HCT116 (cell line): ENCODE results near the gene GGT7. TPM values are rescaled to one million over a fixed set of nuclear protein-coding genes. Genes with fewer than 3 reads are reported as not detected.

ENCODE experiments used
- ATAC-seq: fragments of 200-7000 bp; cut with Tn5 transposase; 2 replicates; pipeline ENCODE4 v1.9.1; 2020; ENCODE audit warnings: mild to moderate bottlenecking, moderate library complexity
- BruUV-seq: library from RNA; stranded (reverse); fragments of 400-500 nt; replicated peaks from 2 replicates; lab custom pipeline; 2021; lab: Mats Ljungman, UMichigan
- CTCF ChIA-PET: fragments of 300-600 bp; sonication (Branson Sonifier 250); formaldehyde crosslinking; loops from one replicate; lab custom pipeline; 2021; ENCODE audit warnings: antibody characterized with exemption; lab: Charles Lee
- POLR2A ChIA-PET: fragments of 300-600, 350-600 bp; sonication (Branson Sonifier 250); formaldehyde crosslinking; loops from one replicate; lab custom pipeline; 2021; ENCODE audit warnings: antibody characterized with exemption; lab: Charles Lee
- RAD21 ChIA-PET, 2 experiments: fragments of 300-600 bp; sonication (Branson Sonifier 250); formaldehyde crosslinking; loops; one replicate each; lab custom pipeline; 2023; ENCODE audit warnings: low total read pairs in 2 of 2; ENCODE audit not compliant: uncharacterized antibody in 2 of 2, unreplicated experiment in 2 of 2, low non-redundant PET in 1 of 2; lab: Charles Lee
- DNase-seq: peaks from one replicate; pipeline ENCODE4 v3.0.0-alpha.2; 2010; ENCODE audit warnings: low read depth, low spot score
- H2AFZ ChIP-seq: fragments of 200-600 bp; shearing (Covaris generic), sonication (generic); 2 replicates; pipeline ENCODE4 v1.6.1; 2017; ENCODE audit warnings: low read depth, mixed run types, mixed read lengths, antibody characterized with exemption, low read length; ENCODE audit not compliant: poor library complexity, severe bottlenecking
- H3K27ac ChIP-seq: 2 replicates; pipeline ENCODE4 v1.5.1; 2012; ENCODE audit warnings: low read depth, low read length
- H3K27me3 ChIP-seq: fragments of 200-600 bp; sonication (generic); 2 replicates; pipeline ENCODE4 v1.6.1; 2016; ENCODE audit warnings: mixed run types, low read length, mixed read lengths; ENCODE audit not compliant: insufficient read depth
- H3K36me3 ChIP-seq, 2 experiments: fragments of 200-500 bp in 1 of 2; fragments of 200-600 bp in 1 of 2; sonication (Bioruptor generic) in 1 of 2; sonication (generic) in 1 of 2; 2 replicates each; pipeline versions ENCODE4 v1.5.1 to v1.6.1; 2014 to 2016; ENCODE audit warnings: low read length in 2 of 2, inconsistent platforms in 1 of 2, mixed read lengths in 1 of 2, mixed run types in 1 of 2; ENCODE audit not compliant: insufficient read depth in 2 of 2, control insufficient read depth in 1 of 2
- H3K4me1 ChIP-seq, 2 experiments: fragments of 200-600 bp in 1 of 2; sonication (generic) in 1 of 2; 2 replicates each; pipeline versions ENCODE4 v1.5.1 to v1.6.1; 2012 to 2017; ENCODE audit warnings: low read length in 2 of 2, inconsistent platforms in 1 of 2, mild to moderate bottlenecking in 1 of 2, mixed read lengths in 1 of 2, mixed run types in 1 of 2, moderate library complexity in 1 of 2; ENCODE audit not compliant: insufficient read depth in 2 of 2, control insufficient read depth in 1 of 2
- H3K4me2 ChIP-seq: fragments of 200-600 bp; sonication (generic); 2 replicates; pipeline ENCODE4 v1.6.1; 2017; ENCODE audit warnings: mixed run types, low read length, mixed read lengths
- H3K4me3 ChIP-seq, 2 experiments: fragments of 200-600 bp in 1 of 2; sonication (generic) in 1 of 2; replicated peaks in 1 of 2; 2 replicates each; pipeline ENCODE4 v1.5.1; 2011 to 2016; ENCODE audit warnings: low read length in 2 of 2, control low read depth in 1 of 2, low read depth in 1 of 2, mild to moderate bottlenecking in 1 of 2, mixed read lengths in 1 of 2, mixed run types in 1 of 2
- H3K79me2 ChIP-seq: fragments of 200-600 bp; sonication (generic); 2 replicates; pipeline ENCODE4 v1.6.1; 2017; ENCODE audit warnings: mild to moderate bottlenecking, mixed run types, low read length, moderate library complexity, mixed read lengths; ENCODE audit not compliant: insufficient read depth
- H3K9ac ChIP-seq: fragments of 200-600 bp; sonication (generic); 2 replicates; pipeline ENCODE4 v1.6.1; 2016; ENCODE audit warnings: low read length, mixed read lengths
- H3K9me2 ChIP-seq: fragments of 200-600 bp; sonication (generic), shearing (Covaris generic); 2 replicates; pipeline ENCODE4 v1.6.1; 2017; ENCODE audit warnings: mixed run types, mild to moderate bottlenecking, moderate library complexity; ENCODE audit not compliant: insufficient read depth
- H3K9me3 ChIP-seq, 2 experiments: fragments of 200-500 bp in 1 of 2; fragments of 200-600 bp in 1 of 2; sonication (Bioruptor generic) in 1 of 2; sonication (generic) in 1 of 2; 2 replicates each; pipeline ENCODE4 v1.6.1; 2014 to 2017; ENCODE audit warnings: low read length in 2 of 2, mixed read lengths in 2 of 2, inconsistent platforms in 1 of 2, low read depth in 1 of 2, mild to moderate bottlenecking in 1 of 2, mixed run types in 1 of 2, moderate library complexity in 1 of 2; ENCODE audit not compliant: control insufficient read depth in 1 of 2, insufficient read depth in 1 of 2
- H4K20me1 ChIP-seq: fragments of 200-600 bp; sonication (generic), shearing (Covaris generic); 2 replicates; pipeline ENCODE4 v1.6.1; 2017; ENCODE audit warnings: mixed run types, mild to moderate bottlenecking, moderate library complexity; ENCODE audit not compliant: insufficient read depth
- ATF3 ChIP-seq: IDR thresholded peaks from 2 replicates; pipeline ENCODE4 v1.6.1; 2012
- CEBPB ChIP-seq: IDR thresholded peaks from 2 replicates; pipeline ENCODE4 v1.6.1; 2012; ENCODE audit warnings: low read depth
- CTCF ChIP-seq, 3 experiments: fragments of 200-600 bp in 1 of 3; sonication (generic) in 1 of 3; IDR thresholded peaks in 2 of 3; conservative IDR thresholded peaks in 1 of 3; 2 replicates each; pipeline ENCODE4 v1.5.1; 2012 to 2017; ENCODE audit warnings: low read depth in 2 of 3, low read length in 2 of 3, antibody characterized with exemption in 1 of 3, borderline replicate concordance in 1 of 3, control low read depth in 1 of 3, mild to moderate bottlenecking in 1 of 3, mixed read lengths in 1 of 3, mixed run types in 1 of 3, moderate library complexity in 1 of 3; ENCODE audit not compliant: insufficient read depth in 1 of 3
- ELF1 ChIP-seq: IDR thresholded peaks from 2 replicates; pipeline ENCODE4 v1.6.1; 2012; ENCODE audit warnings: low read depth, borderline replicate concordance
- EZH2 ChIP-seq: fragments of 200-600 bp; sonication (generic); IDR thresholded peaks from 2 replicates; pipeline ENCODE4 v1.6.1; 2017; ENCODE audit warnings: antibody characterized with exemption, mixed run types
- EZH2phosphoT487 ChIP-seq: fragments of 200-600 bp; IDR thresholded peaks from 2 replicates; pipeline ENCODE4 v1.6.1; 2018; ENCODE audit warnings: antibody characterized with exemption, borderline replicate concordance
- MAX ChIP-seq: IDR thresholded peaks from 2 replicates; pipeline ENCODE4 v1.6.1; 2012
- POLR2A ChIP-seq: IDR thresholded peaks from 2 replicates; pipeline ENCODE4 v1.7.0; 2011; ENCODE audit warnings: borderline replicate concordance; ENCODE audit not compliant: insufficient read depth, insufficient read length; ENCODE audit errors: extremely low read depth
- POLR2AphosphoS5 ChIP-seq: IDR thresholded peaks from 2 replicates; pipeline ENCODE4 v1.6.1; 2011; ENCODE audit warnings: mild to moderate bottlenecking, low read depth, low read length, moderate library complexity
- RAD21 ChIP-seq: IDR thresholded peaks from 2 replicates; pipeline ENCODE4 v1.6.1; 2012; ENCODE audit warnings: low read depth, mild to moderate bottlenecking
- REST ChIP-seq: IDR thresholded peaks from 2 replicates; pipeline ENCODE4 v1.6.1; 2012; ENCODE audit warnings: low read depth
- SIN3A ChIP-seq: IDR thresholded peaks from 2 replicates; pipeline ENCODE4 v1.6.1; 2012; ENCODE audit warnings: low read depth
- SRF ChIP-seq: IDR thresholded peaks from 2 replicates; pipeline ENCODE4 v1.6.1; 2012; ENCODE audit warnings: low read depth
- TCF7L2 ChIP-seq: IDR thresholded peaks from 2 replicates; pipeline ENCODE4 v1.7.0; 2011; ENCODE audit warnings: borderline replicate concordance, inconsistent platforms; ENCODE audit not compliant: insufficient read depth, insufficient read length; ENCODE audit errors: extremely low read depth
- YY1 ChIP-seq: IDR thresholded peaks from 2 replicates; pipeline ENCODE4 v1.6.1; 2011; ENCODE audit warnings: low read length, low read depth, moderate library complexity, mild to moderate bottlenecking; ENCODE audit not compliant: insufficient replicate concordance; ENCODE audit errors: extremely low read depth
- ZBTB33 ChIP-seq: IDR thresholded peaks from 2 replicates; pipeline ENCODE4 v1.6.1; 2011; ENCODE audit warnings: mild to moderate bottlenecking, low read length, moderate library complexity; ENCODE audit not compliant: insufficient replicate concordance; ENCODE audit errors: extremely low read depth
- ZNF274 ChIP-seq: fragments of 200-500 bp; sonication (Bioruptor generic); IDR thresholded peaks from 2 replicates; pipeline ENCODE4 v1.6.1; 2014; ENCODE audit warnings: mild to moderate bottlenecking, low read depth, low read length, inconsistent platforms
- intact Hi-C: fragments of 100-400 bp; cut with micrococcal nuclease; formaldehyde crosslinking; loops from 2 replicates; pipeline ENCODE4 v1.10.0; 2022
- total RNA-seq: library from RNA; stranded (reverse); gene quantifications from one replicate; pipeline ENCODE4 v1.2.1, GENCODE V29; 2021; ENCODE audit not compliant: unreplicated experiment

GGT7 gene
- total RNA-seq, 1 experiment from 2014 or later = 9.4 TPM

- ATAC-seq (no peak), DNase-seq (no peak)
- Histone ChIP-seq H3K27ac (no peak overlapping the region), H3K4me1 (no peaks in the 10 kb centered on the region), H4K20me1 (no peaks in the 10 kb centered on the region), H3K4me3 (no peak overlapping the region), H3K79me2 (no peaks in the 10 kb centered on the region), H3K36me3 (0 out of 4 replicates have a peak, but pooled peaks cover 0 to 2% of the 10 kb centered on the region in 2 experiments), H3K4me2 (no peak overlapping the region), H3K9me3 (no peaks in the 10 kb centered on the region), H2AFZ (no peak overlapping the region), H3K9ac (no peak overlapping the region), H3K27me3 (no peaks in the 10 kb centered on the region; the same call in 1 of the 2 replicates), H3K9me2 (no peaks in the 10 kb centered on the region)
- intact Hi-C loops = no loop called here
- ChIA-PET CTCF (no interaction called here), POLR2A (no interaction called here), RAD21 (no interaction called here)
- no peak for TF ChIP-seq MAX
- no peak for TF ChIP-seq TCF7L2
- no peak for TF ChIP-seq REST
- no peak for TF ChIP-seq RAD21
- no peak for TF ChIP-seq ZNF274
- no peak for TF ChIP-seq POLR2AphosphoS5
- TF ChIP-seq SIN3A = no peak
- TF ChIP-seq EZH2phosphoT487 = no peak
- TF ChIP-seq EZH2 = no peak
- no peak for TF ChIP-seq SRF
- TF ChIP-seq ZBTB33 = no peak
- no peak for TF ChIP-seq CTCF (IDR thresholded peaks at IDR 0.05 in 2 of 3, conservative IDR thresholded peaks at IDR 0.05 in 1 of 3; ENCODE audit: borderline replicate concordance in 1 of 3, insufficient read depth in 1 of 3, low read depth in 2 of 3, low read length in 2 of 3)
- TF ChIP-seq YY1 = no peak
- no peak for TF ChIP-seq ELF1
- TF ChIP-seq POLR2A = no peak
- no peak for TF ChIP-seq ATF3
- no peak for TF ChIP-seq CEBPB
- BruUV-seq = no TSS peak
Measured at GRCh38 chr20:34848597-34848996, 24.1 kb downstream of the GGT7 start.
